GM12872 (cell line): ENCODE measurements around the gene MLLT6.

Experiments
- TF ChIP-seq, protein P1 (sequence below): IDR thresholded peaks from 3 replicates; pipeline ENCODE4 v1.5.1; 2011; ENCODE audit warnings: low read depth, mild to moderate bottlenecking, low read length, moderate library complexity; ENCODE audit not compliant: insufficient read depth

MLLT6 gene

DNA sequence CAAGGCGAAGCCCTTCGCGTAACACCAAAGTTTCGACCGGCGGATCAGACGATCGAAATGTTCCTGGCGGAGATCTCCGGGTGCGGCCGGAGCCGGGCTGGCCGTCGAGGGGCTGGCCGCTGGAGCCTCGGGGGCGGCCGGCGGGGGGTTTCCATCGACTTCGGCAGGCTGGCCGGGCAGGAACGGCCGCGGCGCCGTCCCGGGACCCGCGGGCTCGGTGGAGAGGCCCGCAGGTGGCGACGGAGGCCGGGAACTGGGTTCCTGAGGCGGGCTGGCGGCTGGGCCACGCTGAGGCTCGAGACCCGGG lies 31.4 kb upstream of the MLLT6 start:
- TF ChIP-seq, protein P1, sequence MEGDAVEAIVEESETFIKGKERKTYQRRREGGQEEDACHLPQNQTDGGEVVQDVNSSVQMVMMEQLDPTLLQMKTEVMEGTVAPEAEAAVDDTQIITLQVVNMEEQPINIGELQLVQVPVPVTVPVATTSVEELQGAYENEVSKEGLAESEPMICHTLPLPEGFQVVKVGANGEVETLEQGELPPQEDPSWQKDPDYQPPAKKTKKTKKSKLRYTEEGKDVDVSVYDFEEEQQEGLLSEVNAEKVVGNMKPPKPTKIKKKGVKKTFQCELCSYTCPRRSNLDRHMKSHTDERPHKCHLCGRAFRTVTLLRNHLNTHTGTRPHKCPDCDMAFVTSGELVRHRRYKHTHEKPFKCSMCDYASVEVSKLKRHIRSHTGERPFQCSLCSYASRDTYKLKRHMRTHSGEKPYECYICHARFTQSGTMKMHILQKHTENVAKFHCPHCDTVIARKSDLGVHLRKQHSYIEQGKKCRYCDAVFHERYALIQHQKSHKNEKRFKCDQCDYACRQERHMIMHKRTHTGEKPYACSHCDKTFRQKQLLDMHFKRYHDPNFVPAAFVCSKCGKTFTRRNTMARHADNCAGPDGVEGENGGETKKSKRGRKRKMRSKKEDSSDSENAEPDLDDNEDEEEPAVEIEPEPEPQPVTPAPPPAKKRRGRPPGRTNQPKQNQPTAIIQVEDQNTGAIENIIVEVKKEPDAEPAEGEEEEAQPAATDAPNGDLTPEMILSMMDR: no peak

DNA sequence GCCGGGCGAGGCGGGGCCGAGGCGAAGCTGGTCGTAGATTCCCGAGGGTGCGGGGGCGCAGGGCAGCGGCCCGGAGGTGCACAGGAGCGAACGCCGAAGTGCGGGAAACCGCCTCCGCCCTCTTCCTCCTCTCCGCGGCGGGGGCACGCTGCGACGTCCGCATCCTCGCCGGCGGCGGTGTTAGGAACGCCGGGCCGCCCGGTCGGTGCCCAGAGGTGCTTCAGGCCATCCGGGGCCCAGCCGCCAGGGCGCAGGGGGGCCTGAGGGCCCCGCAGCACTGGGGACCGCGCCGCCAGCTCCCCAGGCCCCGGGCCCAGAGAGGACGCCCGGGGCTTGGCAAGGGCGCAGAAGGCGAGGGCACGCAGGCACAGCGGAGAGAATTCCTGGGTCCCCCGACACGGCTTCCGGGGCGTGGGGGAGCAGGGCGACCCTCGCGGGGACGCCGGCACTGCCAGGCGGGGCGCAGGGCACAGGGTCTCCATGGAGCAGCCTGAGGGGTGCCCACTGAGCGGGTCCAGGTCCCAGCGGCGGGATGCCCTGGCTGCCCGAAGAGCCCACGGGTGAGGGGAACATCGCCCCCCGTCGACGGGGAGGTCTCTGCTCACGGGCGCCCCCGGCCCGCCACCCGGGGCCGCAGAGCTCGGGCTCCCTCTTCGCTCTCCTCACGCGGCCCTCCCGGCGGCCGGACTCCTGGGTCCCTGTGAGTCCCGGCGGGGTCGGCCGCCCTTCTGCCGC lies 30.9 kb upstream of the MLLT6 start:
- TF ChIP-seq, protein P1: peak; percentile 27; the same call in 1 of the 3 replicates

DNA sequence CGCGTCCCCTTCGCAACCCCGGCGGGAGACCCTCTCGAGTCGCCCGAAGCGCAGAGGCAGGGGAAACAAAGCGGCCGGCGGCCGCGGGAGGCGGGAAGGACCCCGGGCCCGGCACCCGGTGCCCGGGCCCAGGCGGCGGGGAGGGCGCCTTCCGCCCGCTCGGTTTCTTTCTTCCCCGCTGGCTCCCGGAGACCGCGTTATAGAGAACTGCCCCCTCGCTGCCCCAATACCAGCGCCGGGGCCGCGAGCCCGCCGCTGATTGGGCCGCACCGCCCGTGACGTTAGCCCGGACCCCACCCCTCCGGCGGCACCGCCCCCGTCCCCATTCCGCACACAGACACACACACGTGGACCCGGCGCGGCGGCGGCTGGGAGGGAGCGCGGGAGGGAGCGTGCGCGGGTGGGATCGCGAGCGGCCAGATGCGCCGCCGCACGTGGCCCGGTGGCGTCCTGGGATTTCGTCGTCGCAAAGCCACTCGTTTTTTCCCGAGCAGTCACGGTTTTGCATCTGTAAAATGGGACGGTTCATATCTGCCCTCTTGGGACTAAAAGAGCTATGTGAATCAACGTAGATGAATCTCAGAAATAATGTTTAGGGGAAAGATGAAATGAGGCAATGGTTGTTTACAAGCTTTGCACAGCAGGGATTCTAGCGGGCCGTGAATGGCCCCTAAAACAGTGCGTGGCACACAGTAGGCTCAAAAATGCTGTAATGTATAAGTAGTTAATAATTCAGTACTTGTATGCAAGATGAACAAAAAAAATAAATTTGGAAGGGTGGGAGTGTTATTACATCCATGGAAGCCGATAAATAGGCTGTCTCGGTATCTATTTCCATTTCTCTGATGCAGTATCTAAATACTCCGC lies 30.1 kb upstream of the MLLT6 start, which contains the start of gene EPOP:
TSS of gene EPOP (minus strand) at position 209 of the 867 bp plus-strand sequence. CDS start 462 bp downstream, outside the sequence.
- TF ChIP-seq, protein P1: no peak

DNA sequence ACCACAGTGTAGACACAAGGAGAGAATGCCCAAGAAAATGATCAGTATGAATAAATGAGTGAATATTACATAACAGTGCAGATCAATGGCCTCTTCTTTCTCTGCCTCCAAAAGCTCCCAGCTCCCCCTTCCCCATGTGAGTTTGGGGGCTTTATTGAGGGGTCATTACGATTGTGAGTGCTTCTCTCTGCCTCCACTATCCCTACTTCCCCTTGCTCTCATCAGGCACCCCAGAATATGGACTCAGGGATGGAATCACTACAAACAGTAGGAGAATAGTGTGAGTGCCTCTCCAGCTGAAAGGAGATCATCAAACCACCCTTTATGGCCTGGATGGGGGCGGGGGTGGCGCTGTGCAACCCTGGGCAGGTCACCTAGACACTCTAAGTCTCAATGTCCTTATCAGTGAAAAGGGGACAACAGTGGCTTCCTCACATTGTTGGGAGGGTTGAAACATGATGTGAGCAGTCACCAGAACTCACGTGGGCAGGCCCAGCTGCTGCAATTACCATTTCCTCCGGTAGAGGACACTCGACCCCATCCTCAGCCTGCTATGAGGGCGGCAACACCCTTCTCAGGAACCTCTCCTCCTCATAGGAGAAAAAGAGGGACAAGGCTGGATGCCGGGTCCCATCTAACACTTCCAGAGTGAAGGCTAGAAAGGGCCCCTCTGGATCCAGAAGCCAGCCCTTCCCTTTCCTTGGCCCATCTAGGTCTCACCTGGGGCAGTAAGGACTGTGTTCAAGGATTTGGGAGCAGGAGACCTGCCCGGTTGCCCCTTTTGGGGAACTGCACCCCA lies 28.2 kb upstream of the MLLT6 start:
- TF ChIP-seq, protein P1: peak; percentile 99

DNA sequence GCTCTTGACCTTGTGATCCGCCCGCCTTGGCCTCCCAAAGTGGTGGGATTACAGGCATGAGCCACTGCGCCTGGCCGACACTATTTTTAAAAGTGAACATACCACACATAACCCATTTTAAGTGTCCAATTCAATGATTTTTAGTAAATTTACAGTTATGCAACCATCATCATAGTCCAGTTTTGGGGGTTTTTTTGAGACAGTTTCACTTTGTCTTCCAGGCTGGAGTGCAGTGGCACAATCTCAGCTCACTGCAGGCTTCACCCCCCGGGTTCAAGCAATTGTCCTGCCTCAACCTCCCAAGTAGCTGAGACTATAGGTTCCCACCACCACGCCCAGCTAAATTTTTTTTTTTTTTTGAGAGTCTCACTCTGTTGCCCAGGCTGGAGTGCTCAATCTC lies 27.3 kb upstream of the MLLT6 start:
- TF ChIP-seq, protein P1: no peak

DNA sequence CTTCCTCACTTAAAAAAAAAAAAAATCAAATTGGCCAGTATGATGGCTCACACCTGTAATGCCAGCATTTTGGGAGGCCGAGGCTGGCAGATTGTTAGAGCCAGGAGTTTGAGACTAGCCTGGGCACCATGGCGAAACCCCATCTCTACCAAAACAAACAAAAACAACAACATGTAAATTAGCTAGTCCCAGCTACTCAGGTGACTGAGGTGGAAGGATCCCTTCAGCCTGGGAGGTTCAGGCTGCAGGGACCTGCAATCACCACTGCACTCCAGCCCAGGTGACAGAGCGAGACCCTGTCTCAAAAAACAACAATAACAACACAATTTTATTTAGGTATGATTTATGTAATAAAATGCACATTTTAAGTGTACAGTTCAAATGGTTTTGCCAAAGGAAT lies 24.0 kb upstream of the MLLT6 start:
- TF ChIP-seq, protein P1: no peak

DNA sequence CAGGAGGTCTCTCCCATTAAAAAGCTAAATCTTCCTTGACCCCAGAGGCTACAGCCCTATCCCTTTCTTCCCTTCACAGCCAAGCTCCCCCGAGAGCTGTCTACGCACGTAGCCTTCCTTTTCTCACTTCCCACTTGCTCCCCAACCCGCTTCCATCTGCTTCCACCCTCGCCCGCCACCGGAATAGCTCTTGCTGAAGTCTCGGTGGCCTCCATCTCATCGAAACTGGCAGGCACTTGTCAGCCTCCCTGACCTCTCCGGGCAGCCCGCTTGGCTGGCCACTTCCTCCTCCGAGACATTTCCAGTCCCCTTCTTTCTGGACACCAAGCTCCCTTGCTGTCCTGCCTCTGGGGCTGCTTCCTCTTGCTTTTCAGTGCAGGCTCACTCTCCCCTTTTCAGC lies 19.6 kb upstream of the MLLT6 start:
- TF ChIP-seq, protein P1: no peak
